GM12873 (cell line): ENCODE data around the gene SLC7A6.

Experiments
- CTCF ChIP-seq: IDR thresholded peaks from 2 replicates; pipeline ENCODE4 v1.5.1; 2012; ENCODE audit warnings: low read depth, mild to moderate bottlenecking, moderate library complexity, low read length, control low read depth; ENCODE audit not compliant: insufficient read depth; ENCODE audit errors: missing control alignments

Gene SLC7A6

GRCh38 chr16:68264128-68265077, at the start of gene SLC7A6:
SLC7A6 (plus strand) TSS chr16:68264526; CDS start chr16:68274727, 10,201 bp downstream.
- peak; percentile 81 for TF ChIP-seq CTCF

GRCh38 chr16:68214726-68215125, 49.6 kb upstream of the SLC7A6 start:
- TF ChIP-seq CTCF, result no peak

GRCh38 chr16:68215302-68215701, 49.0 kb upstream of the SLC7A6 start:
- no peak for TF ChIP-seq CTCF

GRCh38 chr16:68216240-68216639, 48.1 kb upstream of the SLC7A6 start:
- TF ChIP-seq CTCF, result no peak

- TF ChIP-seq CTCF, result no peak
Measured at GRCh38 chr16:68217506-68217905, 46.8 kb upstream of the SLC7A6 start.

GRCh38 chr16:68219725-68220351, 44.5 kb upstream of the SLC7A6 start:
- no peak for TF ChIP-seq CTCF

- no peak for TF ChIP-seq CTCF
Measured at GRCh38 chr16:68223072-68223471, 41.3 kb upstream of the SLC7A6 start.
